Neuron (in vitro differentiated cells): ENCODE data around the gene WDR45.

ENCODE experiments used
- H2AFZ ChIP-seq: one replicate; pipeline ENCODE4 v1.6.1; 2013; ENCODE audit warnings: low read depth, mild to moderate bottlenecking, inconsistent platforms, low read length, moderate library complexity
- H3K27me3 ChIP-seq: one replicate; pipeline ENCODE4 v1.6.1; 2013; ENCODE audit warnings: low read length; ENCODE audit not compliant: insufficient read depth
- H3K36me3 ChIP-seq: one replicate; pipeline ENCODE4 v1.6.1; 2013; ENCODE audit warnings: low read length; ENCODE audit not compliant: insufficient read depth
- H3K4me1 ChIP-seq: one replicate; pipeline ENCODE4 v1.6.1; 2013; ENCODE audit warnings: low read length; ENCODE audit not compliant: insufficient read depth
- H3K4me3 ChIP-seq: 2 replicates; pipeline ENCODE4 v1.5.1; 2013; ENCODE audit warnings: mild to moderate bottlenecking, low read length, moderate library complexity
- H3K9me3 ChIP-seq: one replicate; pipeline ENCODE4 v1.6.1; 2013; ENCODE audit warnings: low read length

Gene WDR45

DNA sequence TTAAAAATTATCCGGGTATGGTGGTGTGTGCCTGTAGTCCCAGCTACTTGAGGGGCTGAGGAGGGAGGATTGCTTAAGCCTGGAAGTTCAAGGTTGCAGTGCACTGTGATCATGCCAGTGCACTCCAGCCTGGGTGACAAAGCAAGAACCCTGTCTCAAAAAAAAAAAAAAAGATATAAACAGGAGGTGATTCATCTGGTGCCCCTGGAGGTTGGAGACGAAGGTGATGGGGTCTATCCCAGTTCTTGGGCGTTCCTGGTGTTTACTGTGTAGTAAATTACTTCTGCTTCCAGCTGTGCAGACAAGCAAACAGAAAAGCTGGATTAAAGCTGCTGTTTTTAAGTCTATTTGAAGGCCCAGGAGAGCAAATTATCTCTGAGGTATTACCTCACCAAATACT is 23.9 kb upstream of the WDR45 start:
- no peak overlapping the region for H3K4me3 ChIP-seq
- H3K4me1 ChIP-seq, result no peaks in the 10 kb centered on the region
- H3K36me3 ChIP-seq, result no peaks in the 10 kb centered on the region
- no peaks in the 10 kb centered on the region for H3K27me3 ChIP-seq
- no peak overlapping the region for H2AFZ ChIP-seq
- no peaks in the 10 kb centered on the region for H3K9me3 ChIP-seq

DNA sequence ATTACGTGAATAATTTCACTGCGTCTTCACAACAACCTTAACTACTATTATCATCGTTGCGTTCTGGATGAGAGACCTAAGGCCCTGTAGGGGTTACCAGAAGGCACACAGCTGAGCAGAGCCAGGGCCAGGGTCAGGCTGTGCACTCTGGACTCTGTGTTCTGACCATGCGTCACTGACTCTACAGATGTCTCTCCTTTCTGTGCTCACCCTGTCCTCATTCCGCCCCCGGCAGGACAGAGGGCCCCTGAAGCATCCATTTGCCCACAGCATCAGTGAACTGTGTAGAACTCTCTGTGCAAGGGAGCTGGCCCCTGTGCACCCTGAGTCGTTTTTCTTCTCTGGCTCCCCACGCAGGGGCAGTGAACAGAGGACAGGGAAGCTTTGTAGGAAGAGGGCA is 22.5 kb upstream of the WDR45 start:
- Histone ChIP-seq H3K9me3 (no peaks in the 10 kb centered on the region), H3K4me1 (no peaks in the 10 kb centered on the region), H3K27me3 (no peaks in the 10 kb centered on the region), H3K4me3 (no peak overlapping the region), H2AFZ (no peak overlapping the region), H3K36me3 (no peaks in the 10 kb centered on the region)

DNA sequence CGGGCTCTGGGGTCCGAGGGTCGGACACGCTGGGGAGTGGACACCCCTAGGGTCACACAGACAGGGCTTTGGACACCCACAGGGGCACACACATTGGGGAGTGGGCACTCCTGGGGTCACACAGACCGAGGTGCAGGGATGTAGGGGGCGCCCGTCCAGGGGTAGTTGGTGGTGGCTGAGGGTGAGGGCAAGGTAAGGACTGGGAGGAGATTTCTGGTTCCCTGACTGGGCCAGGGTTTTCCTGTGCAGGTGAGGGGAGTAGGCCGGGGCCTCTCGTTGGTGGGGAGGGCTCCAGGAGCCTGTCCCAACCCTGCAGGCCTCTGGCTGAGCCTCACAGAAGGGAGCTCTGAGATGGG is 21.9 kb upstream of the WDR45 start:
- no peaks in the 10 kb centered on the region for H3K4me1 ChIP-seq
- H3K4me3 ChIP-seq, result peak overlapping the region; percentile 69
- no peaks in the 10 kb centered on the region for H3K36me3 ChIP-seq
- H2AFZ ChIP-seq, result no peak overlapping the region
- H3K27me3 ChIP-seq, result no peaks in the 10 kb centered on the region
- no peaks in the 10 kb centered on the region for H3K9me3 ChIP-seq

DNA sequence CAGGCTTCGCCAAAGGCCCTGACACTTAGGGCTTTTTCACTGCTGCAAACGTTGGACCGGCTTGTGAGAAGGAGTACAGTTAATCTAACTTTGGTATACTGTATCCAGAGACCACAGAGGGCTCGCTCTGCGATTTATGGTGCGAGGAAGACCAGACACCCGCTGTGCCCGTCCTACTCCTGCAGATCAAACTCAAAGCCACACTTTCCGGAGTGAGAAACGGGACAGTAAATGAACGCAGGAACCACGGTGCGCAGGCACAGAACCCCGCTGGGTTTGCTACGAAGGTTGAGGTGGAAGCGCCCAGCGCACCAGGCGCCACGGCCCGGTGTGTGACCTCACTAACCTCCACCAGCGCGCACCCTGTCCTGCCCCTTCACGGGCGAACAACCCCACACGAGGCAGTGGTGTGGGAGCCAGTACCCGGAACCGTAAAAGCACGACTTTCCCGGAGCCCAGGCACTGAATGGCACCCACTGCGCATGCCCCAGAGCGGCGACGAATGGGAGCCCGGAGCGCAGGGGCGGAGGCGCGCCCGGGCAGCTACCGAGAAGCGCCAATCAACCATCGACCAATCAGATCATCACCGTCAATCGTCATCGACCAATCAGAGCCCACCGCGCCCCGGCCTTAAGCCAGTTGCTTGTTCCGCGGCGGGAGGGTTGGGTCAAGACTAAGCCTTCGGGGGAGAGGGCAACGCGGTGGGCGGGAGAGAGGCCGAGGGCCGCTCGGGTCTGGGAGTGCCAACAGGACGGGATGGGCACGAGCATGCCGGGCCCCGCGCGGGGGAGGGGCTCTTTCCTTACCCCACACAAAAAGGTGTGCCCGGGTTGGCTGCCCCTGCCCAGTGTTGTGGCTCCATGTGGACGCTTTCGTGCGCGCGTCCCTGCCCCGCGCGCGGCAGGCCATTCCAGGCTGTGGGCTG is 21.3 kb upstream of the WDR45 start:
- Histone ChIP-seq H3K36me3 (no peaks in the 10 kb centered on the region), H2AFZ (peak overlapping the region; percentile 57), H3K27me3 (no peaks in the 10 kb centered on the region), H3K4me3 (peak overlapping the region; percentile 69), H3K4me1 (no peaks in the 10 kb centered on the region), H3K9me3 (no peaks in the 10 kb centered on the region)

DNA sequence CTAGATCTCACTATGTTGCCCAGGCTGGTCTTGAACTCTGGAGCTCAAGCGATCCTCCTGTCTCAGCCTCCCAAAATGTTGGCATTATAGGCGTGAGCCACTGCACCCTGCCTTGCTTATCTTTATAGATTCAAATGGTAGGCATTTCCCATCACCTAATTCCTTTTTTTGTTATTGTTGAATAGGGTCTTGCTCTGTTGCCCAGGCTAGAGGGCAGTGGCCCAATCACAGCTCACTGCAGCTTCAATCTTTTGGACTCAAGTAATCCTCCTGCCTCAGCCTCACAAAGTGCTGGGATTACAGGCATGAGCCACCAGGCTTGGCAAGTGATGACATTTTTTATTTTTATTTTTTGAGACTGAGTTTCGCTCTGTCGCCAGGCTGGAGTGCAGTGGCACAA is 16.7 kb upstream of the WDR45 start:
- Histone ChIP-seq H3K27me3 (no peaks in the 10 kb centered on the region), H3K36me3 (no peaks in the 10 kb centered on the region), H2AFZ (no peak overlapping the region), H3K4me3 (no peak overlapping the region), H3K4me1 (no peaks in the 10 kb centered on the region), H3K9me3 (no peaks in the 10 kb centered on the region)

DNA sequence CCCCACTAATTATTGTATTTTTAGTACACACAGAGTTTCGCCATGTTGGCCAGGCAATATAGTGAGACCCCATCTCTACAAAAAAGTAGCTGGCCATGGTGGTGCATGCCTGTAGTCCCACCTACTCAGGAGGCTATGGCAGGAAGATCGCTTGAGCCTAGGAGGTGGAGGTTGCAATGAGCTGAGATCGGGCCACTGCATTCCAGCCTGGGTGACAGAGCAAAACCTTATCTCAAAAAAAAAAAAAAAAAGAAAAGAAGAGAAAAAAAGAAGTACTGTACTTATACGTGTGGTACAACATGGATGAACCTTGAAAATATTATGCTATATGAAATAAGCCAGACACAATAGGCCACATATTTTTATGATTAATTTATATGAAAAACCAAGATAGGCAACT is 9.9 kb upstream of the WDR45 start:
- no peaks in the 10 kb centered on the region for H3K4me1 ChIP-seq
- H2AFZ ChIP-seq, result no peak overlapping the region
- no peaks in the 10 kb centered on the region for H3K9me3 ChIP-seq
- no peaks in the 10 kb centered on the region for H3K27me3 ChIP-seq
- no peak overlapping the region for H3K4me3 ChIP-seq
- no peaks in the 10 kb centered on the region for H3K36me3 ChIP-seq

DNA sequence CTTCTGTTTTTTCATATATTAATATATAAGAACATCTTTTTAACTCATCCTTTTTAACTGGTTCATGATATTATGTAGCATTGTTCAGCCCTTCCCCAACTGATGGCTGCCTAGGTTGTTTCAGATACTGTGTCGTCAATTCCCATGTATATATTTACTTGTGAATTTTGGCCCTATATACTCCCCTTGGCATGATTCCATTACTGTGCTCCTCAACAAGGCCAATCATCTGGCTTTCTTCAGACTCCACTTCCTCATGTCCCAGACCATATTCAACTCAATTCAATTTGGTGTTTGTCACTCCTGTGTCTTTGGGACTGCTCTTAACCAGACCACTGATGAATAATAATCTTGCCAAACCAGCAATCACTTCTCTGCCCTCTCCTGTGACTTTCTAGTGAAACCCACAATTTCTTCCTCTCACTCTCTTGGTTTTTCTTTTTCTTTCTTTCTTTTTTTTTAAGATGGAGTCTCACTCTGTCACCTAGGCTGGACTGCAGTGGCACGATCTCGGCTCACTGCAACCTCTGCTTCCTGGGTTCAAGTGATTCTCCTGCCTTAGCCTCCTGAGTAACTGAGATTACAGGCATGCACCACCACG is 2.7 kb upstream of the WDR45 start:
- no peak overlapping the region for H3K4me3 ChIP-seq
- no peaks in the 10 kb centered on the region for H3K27me3 ChIP-seq
- no peak overlapping the region for H2AFZ ChIP-seq
- H3K9me3 ChIP-seq, result no peaks in the 10 kb centered on the region
- peaks cover 5% of the 10 kb centered on the region for H3K4me1 ChIP-seq
- H3K36me3 ChIP-seq, result no peaks in the 10 kb centered on the region

DNA sequence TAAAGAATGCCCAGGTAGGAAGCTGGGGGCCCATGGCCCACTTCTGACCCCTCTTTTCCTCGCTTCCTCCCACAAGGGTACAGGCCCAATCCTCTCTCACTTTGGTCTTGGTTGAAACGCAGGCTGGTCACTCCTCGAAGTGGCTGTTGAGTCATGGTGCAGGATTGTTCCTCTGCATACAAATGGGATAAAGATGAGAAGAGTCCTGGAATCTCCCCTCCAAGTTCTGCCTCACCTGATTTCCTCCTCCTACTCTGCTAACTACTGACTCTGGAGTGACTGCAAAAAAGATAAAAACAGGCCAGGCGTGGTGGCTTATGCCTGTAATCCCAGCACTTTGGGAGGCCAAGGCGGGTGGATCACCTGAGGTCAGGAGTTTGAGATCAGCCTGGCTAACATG is 1.7 kb downstream of the WDR45 start:
- no peaks in the 10 kb centered on the region for H3K27me3 ChIP-seq
- H2AFZ ChIP-seq, result no peak overlapping the region
- H3K4me3 ChIP-seq, result no peak overlapping the region
- H3K36me3 ChIP-seq, result no peaks in the 10 kb centered on the region
- H3K4me1 ChIP-seq, result peaks cover 6% of the 10 kb centered on the region
- H3K9me3 ChIP-seq, result no peaks in the 10 kb centered on the region

DNA sequence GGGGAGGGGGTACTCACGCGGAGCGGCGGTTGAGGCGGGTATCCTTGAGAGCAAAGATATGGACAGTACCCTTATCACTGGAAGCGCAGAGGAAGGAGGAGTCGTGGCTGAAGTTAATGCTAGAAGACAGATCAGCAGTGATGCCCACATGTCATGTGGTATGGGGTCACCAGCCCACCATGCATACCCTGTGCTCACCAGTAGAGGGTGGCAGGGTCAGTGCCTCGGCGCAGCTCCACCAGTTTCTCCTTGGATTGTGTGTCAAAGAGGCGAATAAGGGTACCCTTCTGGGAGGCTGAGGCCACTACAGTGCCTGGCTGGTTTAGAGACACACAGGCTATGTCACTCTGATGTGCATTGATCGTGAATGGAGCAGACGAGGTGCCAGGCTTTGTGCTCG is 4.3 kb downstream of the WDR45 start:
- Histone ChIP-seq H2AFZ (no peak overlapping the region), H3K9me3 (no peaks in the 10 kb centered on the region), H3K27me3 (no peaks in the 10 kb centered on the region), H3K36me3 (no peaks in the 10 kb centered on the region), H3K4me3 (no peak overlapping the region), H3K4me1 (peaks cover 9% of the 10 kb centered on the region)

DNA sequence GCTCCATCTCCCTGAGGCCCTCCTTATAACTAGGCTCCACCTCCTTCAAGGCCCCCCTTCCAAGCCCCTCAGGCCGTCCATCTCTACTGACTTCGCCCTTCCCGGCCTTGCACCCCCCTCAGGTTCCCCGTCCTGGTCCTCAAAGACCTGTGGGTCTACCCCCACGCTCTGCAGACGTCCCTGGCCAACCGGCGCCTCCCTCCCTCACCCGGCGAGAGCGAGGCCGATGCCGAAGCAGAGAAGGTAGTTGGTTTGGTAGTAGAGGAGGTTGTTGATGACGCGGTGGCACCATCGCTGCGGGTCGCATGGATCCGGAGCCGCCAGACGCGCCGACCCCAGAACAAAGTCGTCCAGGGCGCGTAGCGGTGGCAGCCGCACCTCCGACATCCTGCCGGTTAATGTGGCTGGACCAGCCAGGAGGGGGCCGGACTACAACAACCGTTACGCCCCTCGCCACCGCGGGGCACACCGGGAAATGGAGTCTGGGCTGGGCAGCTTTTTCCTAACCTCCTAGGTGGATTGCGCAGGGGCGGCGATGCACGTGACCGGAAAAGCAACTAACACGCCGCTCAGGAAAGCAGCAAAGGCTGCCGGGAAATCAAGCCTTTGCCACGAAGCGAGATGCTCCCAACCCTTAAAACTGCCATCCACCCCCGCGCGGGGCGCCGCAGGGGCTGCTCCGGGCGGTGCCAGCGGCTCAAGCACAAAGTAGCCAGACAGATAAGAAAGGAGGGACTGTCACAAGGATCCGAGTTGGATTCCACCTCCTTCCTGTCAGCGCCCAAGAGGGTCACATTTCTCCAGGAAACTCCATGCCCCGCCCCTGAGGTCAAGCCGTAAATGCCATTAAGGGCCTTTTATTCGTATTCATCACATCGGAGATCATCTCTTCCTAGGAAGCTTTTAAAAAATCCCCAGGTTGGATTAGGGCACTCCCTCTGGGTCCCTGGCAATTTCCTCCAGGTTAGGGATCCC is 5.8 kb downstream of the WDR45 start, which contains the start of gene PRAF2:
Gene PRAF2 (minus strand): TSS at position 402 of the 975 bp plus-strand sequence. CDS start 15 bp downstream, at position 387.
- no peaks in the 10 kb centered on the region for H3K9me3 ChIP-seq
- no peaks in the 10 kb centered on the region for H3K36me3 ChIP-seq
- no peak within 1 kb of the TSS for H2AFZ ChIP-seq
- peak within 1 kb of the TSS; percentile 67 for H3K4me3 ChIP-seq
- peaks cover 8% of the 10 kb centered on the region for H3K4me1 ChIP-seq
- no peaks in the 10 kb centered on the region for H3K27me3 ChIP-seq

DNA sequence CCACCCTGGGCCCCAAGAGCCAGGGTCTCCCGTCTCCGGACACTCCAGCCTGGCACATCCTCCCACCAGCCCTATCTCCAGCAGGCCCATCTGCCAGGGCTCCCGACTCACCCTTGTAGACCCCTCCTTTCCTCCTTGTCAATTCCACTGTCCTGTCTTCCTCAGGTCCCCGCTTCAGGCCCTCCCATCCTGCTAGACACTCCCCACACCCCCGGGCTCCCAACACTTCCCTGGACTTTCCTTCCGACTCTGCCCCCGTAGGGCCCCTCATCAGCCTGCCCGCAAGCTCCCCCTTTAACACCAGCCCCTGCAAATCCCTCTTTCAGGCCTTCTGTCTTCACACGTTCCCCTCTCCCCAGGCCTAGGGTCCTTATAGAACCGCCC is 7.0 kb downstream of the WDR45 start:
- Histone ChIP-seq H2AFZ (no peak overlapping the region), H3K9me3 (no peaks in the 10 kb centered on the region), H3K27me3 (no peaks in the 10 kb centered on the region), H3K4me3 (peak overlapping the region; percentile 67), H3K4me1 (peaks cover 4% of the 10 kb centered on the region), H3K36me3 (peaks cover 5% of the 10 kb centered on the region)

DNA sequence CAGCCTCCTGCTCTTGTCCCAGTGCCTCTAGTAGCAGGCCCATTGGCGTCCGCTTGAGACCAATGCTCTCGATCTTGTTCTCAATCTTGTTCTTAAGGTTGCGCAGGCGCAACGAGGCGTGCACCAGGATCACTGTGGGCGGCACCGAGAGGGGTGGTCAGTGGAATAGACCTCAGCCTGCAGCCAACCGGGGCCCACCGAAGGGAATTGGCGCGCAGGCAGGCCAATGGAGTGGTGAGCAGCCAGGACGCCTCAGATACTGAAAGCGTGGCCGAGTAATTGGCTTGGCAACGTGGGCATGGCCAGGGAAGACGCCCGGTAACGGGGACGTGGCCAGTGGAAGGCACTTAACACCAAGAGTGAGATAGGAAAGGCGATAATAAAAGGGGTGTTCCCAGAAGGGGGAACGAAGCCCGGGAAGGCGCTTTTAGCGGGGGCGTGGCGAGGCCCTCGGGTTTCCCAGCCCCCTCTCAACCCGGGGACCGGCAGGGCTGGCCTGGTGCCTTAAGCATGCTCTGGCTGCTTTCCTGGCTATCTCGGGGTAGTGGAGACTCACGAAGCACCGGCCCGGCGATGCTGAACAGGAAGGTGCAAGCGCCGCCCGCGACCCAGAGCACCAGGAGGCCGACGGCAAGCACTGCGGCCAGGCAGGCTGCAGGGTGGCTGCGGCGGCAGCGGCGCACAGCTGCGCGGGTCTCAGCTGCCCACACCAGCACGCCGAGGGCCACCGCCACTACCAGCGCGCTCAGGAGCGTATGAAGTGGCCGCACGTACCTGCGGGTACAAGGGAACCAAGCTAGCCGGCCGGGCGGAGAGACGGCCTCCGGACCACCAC is 7.6 kb downstream of the WDR45 start:
- Histone ChIP-seq H3K27me3 (no peaks in the 10 kb centered on the region), H2AFZ (no peak overlapping the region), H3K9me3 (no peaks in the 10 kb centered on the region), H3K4me1 (peaks cover 4% of the 10 kb centered on the region), H3K4me3 (peak overlapping the region; percentile 67), H3K36me3 (peaks cover 5% of the 10 kb centered on the region)
